ENCODE measurements around the gene ELOVL4. TPM values are rescaled to one million over a fixed set of nuclear protein-coding genes. Genes with fewer than 3 reads are reported as not detected.

ELOVL4 gene
- total and polyA plus RNA-seq, 7 donors: 0.01 to 0.24 (median 0.10) TPM

- WGBS, 3 donors: 16 to 31% (median 31%) methylated on average over 1 of the region's 1 CpG
- ATAC-seq (no peak), DNase-seq (no peak)
- H3K9me3 ChIP-seq: no peaks in the 10 kb centered on the region
- H3K4me3 ChIP-seq: no peak overlapping the region
- no peaks in the 10 kb centered on the region for H3K4me1 ChIP-seq
- H3K27me3 ChIP-seq (ENCODE audit: insufficient read depth in 3 of 3, low read length in 2 of 3): no peaks in the 10 kb centered on the region
- H3K36me3 ChIP-seq (ENCODE audit: insufficient read depth in 1 of 2, low read depth in 1 of 2): no peaks in the 10 kb centered on the region
- intact Hi-C loops (cut with DNase I): no loop called here
- TF ChIP-seq, protein P1, sequence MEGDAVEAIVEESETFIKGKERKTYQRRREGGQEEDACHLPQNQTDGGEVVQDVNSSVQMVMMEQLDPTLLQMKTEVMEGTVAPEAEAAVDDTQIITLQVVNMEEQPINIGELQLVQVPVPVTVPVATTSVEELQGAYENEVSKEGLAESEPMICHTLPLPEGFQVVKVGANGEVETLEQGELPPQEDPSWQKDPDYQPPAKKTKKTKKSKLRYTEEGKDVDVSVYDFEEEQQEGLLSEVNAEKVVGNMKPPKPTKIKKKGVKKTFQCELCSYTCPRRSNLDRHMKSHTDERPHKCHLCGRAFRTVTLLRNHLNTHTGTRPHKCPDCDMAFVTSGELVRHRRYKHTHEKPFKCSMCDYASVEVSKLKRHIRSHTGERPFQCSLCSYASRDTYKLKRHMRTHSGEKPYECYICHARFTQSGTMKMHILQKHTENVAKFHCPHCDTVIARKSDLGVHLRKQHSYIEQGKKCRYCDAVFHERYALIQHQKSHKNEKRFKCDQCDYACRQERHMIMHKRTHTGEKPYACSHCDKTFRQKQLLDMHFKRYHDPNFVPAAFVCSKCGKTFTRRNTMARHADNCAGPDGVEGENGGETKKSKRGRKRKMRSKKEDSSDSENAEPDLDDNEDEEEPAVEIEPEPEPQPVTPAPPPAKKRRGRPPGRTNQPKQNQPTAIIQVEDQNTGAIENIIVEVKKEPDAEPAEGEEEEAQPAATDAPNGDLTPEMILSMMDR (IDR thresholded peaks at IDR 0.05): no peak
- no peak overlapping the region for H3K27ac ChIP-seq
These were observed 52.4 kb downstream of the ELOVL4 start for GRCh38 chr6:79894939-79895338.

DNA sequence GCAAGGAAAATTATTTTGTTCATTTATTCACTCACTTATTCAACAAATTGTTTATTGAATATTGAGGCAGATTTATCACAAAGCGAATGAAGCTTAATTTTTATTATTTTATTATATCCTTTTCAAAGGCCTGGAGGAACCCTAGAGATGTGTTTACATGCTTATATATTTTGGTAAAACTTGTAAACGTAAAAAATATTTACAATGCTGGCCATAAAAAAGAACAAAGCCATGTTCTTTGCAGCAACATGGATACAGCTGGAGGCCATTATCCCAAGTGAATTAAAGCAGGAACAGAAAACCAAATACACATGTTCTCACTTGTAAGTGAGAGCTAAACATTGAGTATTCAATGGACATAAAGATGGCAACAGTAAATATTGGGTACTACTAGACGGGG lies 58.8 kb downstream of the ELOVL4 start:
- Histone ChIP-seq H3K4me1 (no peaks in the 10 kb centered on the region), H3K4me3 (no peak overlapping the region), H3K27me3 (ENCODE audit: insufficient read depth in 3 of 3, low read length in 2 of 3) (no peaks in the 10 kb centered on the region), H3K9me3 (no peaks in the 10 kb centered on the region), H3K27ac (no peak overlapping the region), H3K36me3 (ENCODE audit: insufficient read depth in 1 of 2, low read depth in 1 of 2) (no peaks in the 10 kb centered on the region)
- no peak for ATAC-seq
- intact Hi-C loops (cut with DNase I): no loop called here
- TF ChIP-seq, protein P1 (IDR thresholded peaks at IDR 0.05): no peak
- 43 to 55% (median 52%) methylated on average over 2 to 3 of the region's 3 CpGs for WGBS, 3 donors
- no peak for DNase-seq

DNA sequence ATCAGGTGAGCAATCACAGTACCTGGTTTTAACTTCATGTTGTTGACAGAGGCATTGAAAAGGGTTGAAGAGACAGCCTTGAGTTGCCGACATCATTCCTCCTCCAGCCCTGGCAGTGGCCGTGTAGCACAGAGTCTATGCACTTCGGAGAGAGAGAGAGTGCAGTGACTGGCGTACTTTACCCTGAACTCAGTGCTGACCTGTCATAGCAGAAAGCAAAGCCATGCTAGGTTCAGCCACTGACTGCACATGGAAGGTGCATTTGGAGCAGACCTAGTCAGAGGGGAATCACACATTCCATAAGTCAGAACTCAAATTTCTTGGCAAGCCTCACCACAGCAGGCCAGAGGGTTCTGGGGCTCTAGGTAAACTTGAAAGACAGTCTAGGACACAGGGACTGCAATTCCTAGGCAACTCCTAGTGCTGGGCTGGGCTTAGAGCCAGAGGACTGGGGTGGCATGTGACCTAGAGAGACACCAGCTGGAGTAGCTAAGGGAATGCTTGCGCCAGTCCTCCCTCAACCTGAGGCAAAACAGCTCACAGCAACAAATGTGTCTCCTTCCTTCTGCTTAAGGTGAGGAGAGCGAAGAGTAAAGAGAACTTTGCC lies 69.1 kb downstream of the ELOVL4 start:
- DNase-seq (no peak), ATAC-seq (peak; percentile 52 to 57 (median 56))
- 80 to 90% (median 84%) methylated on average over 6 of the region's 6 CpGs for WGBS, 3 donors
- no peaks in the 10 kb centered on the region for H3K9me3 ChIP-seq
- TF ChIP-seq, protein P1 (IDR thresholded peaks at IDR 0.05): no peak
- no peaks in the 10 kb centered on the region for H3K36me3 ChIP-seq (ENCODE audit: insufficient read depth in 1 of 2, low read depth in 1 of 2)
- intact Hi-C loops (cut with DNase I): no loop called here
- H3K27ac ChIP-seq: no peak overlapping the region
- no peak overlapping the region for H3K4me3 ChIP-seq
- H3K4me1 ChIP-seq: no peaks in the 10 kb centered on the region
- no peaks in the 10 kb centered on the region for H3K27me3 ChIP-seq (ENCODE audit: insufficient read depth in 3 of 3, low read length in 2 of 3)

- ATAC-seq (no peak), DNase-seq (no peak)
- Histone ChIP-seq H3K27me3 (ENCODE audit: insufficient read depth in 3 of 3, low read length in 2 of 3) (no peaks in the 10 kb centered on the region), H3K27ac (no peak overlapping the region), H3K36me3 (ENCODE audit: insufficient read depth in 1 of 2, low read depth in 1 of 2) (no peaks in the 10 kb centered on the region), H3K4me1 (no peaks in the 10 kb centered on the region), H3K4me3 (no peak overlapping the region), H3K9me3 (no peaks in the 10 kb centered on the region)
- TF ChIP-seq, protein P1 (IDR thresholded peaks at IDR 0.05): no peak
- intact Hi-C loops (cut with DNase I): loop anchor here in 1 of 2 donors (5.0 kb wide), 1 partner anchor 97 kb away; no protein-coding TSS in a partner anchor
- WGBS, 3 donors: 84 to 86% (median 84%) methylated on average over 5 of the region's 5 CpGs
These were observed 72.7 kb downstream of the ELOVL4 start for GRCh38 chr6:79874531-79875134.
